ENCODE results near the gene ACP7. TPM values are rescaled to one million over a fixed set of nuclear protein-coding genes. Genes with fewer than 3 reads are reported as not detected.
"Not testable (repeated sequence)": the region's sequence is repeated elsewhere in the genome, so short reads cannot be mapped to it uniquely, and the experiment has no call there.

The ACP7 gene
- total RNA-seq, 4 donors from 2014 or later = not detected

GRCh38 chr19:39084732-39085080, 538 bp downstream of the ACP7 start:
- no peak for TF ChIP-seq CTCF (IDR thresholded peaks at IDR 0.05)
- no peak for ATAC-seq (ENCODE audit: low FRiP score)

GRCh38 chr19:39085392-39085791, 1.2 kb downstream of the ACP7 start:
- no peak for TF ChIP-seq CTCF (IDR thresholded peaks at IDR 0.05)
- DNase-seq (ENCODE audit: low spot score) (no peak), ATAC-seq (ENCODE audit: low FRiP score) (no peak)

More at GRCh38 chr19:39084732-39085080, 538 bp downstream of the ACP7 start:
- no peak for DNase-seq (ENCODE audit: low spot score)

GRCh38 chr19:39086386-39086785, 2.2 kb downstream of the ACP7 start:
- TF ChIP-seq CTCF (IDR thresholded peaks at IDR 0.05) = no peak
- no peak for DNase-seq (ENCODE audit: low spot score)
- ATAC-seq (ENCODE audit: low FRiP score) = no peak

- DNase-seq (ENCODE audit: low spot score) (no peak), ATAC-seq (ENCODE audit: low FRiP score) (no peak)
- TF ChIP-seq CTCF (IDR thresholded peaks at IDR 0.05) = no peak
Observed at GRCh38 chr19:39087907-39088686, 3.9 kb downstream of the ACP7 start.

GRCh38 chr19:39090016-39090415, 5.8 kb downstream of the ACP7 start:
- not testable (repeated sequence) for DNase-seq (ENCODE audit: low spot score); ATAC-seq (ENCODE audit: low FRiP score)

- ATAC-seq (ENCODE audit: low FRiP score) (no peak), DNase-seq (ENCODE audit: low spot score) (no peak)
- TF ChIP-seq CTCF (IDR thresholded peaks at IDR 0.05) = no peak
Observed at GRCh38 chr19:39090881-39091280, 6.7 kb downstream of the ACP7 start.

- not testable (repeated sequence) for ATAC-seq (ENCODE audit: low FRiP score)
Observed at GRCh38 chr19:39095799-39096540, 11.8 kb downstream of the ACP7 start.

GRCh38 chr19:39097299-39097698, 13.1 kb downstream of the ACP7 start:
- no peak for TF ChIP-seq CTCF (IDR thresholded peaks at IDR 0.05)
- ATAC-seq (ENCODE audit: low FRiP score) = no peak
- no peak for DNase-seq (ENCODE audit: low spot score)

More at GRCh38 chr19:39095799-39096540, 11.8 kb downstream of the ACP7 start:
- not testable (repeated sequence) for DNase-seq (ENCODE audit: low spot score)
